SH-SY5Y (cell line): ENCODE data around the gene KLRC3.

Experiments used
- GATA2 ChIP-seq: IDR thresholded peaks from 2 replicates; pipeline ENCODE4 v1.6.1; 2011; ENCODE audit warnings: mild to moderate bottlenecking, low read depth, low read length
- GATA3 ChIP-seq: IDR thresholded peaks from 2 replicates; pipeline ENCODE4 v1.6.1; 2011; ENCODE audit warnings: low read depth, mild to moderate bottlenecking, low read length, moderate library complexity

DNA sequence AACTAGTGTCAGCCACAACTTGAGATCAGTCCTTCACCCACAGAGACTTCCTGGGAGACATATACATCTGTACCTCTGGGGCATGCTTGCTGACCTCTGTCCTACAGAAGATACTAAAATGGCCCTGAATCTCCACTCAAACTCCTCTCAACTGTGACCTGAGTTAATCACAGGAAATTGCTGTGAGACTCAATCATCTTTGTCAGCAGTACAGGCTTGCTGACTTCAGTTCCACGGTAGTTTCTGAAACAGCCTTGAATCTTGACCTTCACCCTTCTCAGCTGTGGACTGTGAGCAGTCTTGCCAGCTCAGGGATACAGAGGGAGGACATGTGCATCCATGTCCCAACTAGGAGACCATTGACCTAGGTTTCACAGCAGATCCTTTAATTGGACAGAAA, 34.1 kb upstream of the KLRC3 start:
- TF ChIP-seq GATA3 (no peak), GATA2 (no peak)
